NCI-H460 (cell line): Measurements from ENCODE around the gene LONRF3. TPM values are rescaled to one million over a fixed set of nuclear protein-coding genes. Genes with fewer than 3 reads are reported as not detected.
"Not testable (repeated sequence)": the region's sequence is repeated elsewhere in the genome, so short reads cannot be mapped to it uniquely, and the experiment has no call there.

Experiments
- DNase-seq: peaks from one replicate; pipeline ENCODE4 v3.0.0-alpha.2; 2016; ENCODE audit warnings: low read depth; ENCODE audit errors: extremely low read depth
- total RNA-seq: library from RNA; depleted of rRNA; stranded (reverse); fragments of >200 nt; shearing (Covaris generic); gene quantifications from 2 replicates; pipeline ENCODE4 v1.2.3, GENCODE V29; 2014

The LONRF3 gene
- total RNA-seq, 1 experiment from 2014 or later = 11.8 TPM

DNA sequence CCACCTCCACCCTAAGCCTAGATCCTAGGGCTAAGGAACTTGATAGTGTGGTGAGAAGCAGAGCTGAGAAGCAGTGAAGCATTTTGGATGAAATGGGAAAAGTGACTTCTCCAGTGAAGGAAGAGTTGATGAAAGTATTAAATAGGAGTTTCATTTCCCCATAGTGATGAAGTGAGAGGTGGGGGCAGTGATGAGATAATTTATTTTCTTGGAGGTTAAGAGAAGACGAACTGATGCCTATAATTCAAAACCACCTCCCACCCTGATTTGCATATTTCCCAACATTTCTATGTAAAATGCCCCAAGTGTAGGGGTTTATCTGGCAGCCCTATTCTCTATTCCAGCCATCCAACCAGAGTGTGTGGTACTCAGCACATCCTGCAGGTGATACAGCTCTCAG is 6.3 kb downstream of the LONRF3 start:
- DNase-seq = no peak

DNA sequence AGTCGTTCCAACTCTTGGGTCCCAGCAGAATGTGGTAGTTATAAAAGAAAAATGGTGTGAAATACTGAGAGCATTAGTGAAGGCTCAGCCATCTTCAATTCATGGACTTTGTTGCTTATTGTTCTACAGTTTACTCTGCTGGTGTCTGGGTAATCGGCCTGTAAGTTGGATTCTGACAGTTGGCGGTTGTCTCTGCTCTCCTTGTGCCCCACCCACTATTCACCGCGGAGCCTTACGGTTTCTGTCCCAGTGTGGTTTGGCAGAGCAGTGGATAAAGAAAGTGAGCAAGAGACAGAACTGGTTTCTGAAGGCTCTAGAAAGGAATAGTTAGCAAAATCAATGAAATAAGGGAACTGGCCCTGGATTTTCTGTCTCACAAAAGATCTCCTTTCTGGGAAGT is 9.1 kb downstream of the LONRF3 start:
- no peak for DNase-seq

GRCh38 chrX:118988911-118989310 is 14.5 kb downstream of the LONRF3 start:
- DNase-seq = no peak

DNA sequence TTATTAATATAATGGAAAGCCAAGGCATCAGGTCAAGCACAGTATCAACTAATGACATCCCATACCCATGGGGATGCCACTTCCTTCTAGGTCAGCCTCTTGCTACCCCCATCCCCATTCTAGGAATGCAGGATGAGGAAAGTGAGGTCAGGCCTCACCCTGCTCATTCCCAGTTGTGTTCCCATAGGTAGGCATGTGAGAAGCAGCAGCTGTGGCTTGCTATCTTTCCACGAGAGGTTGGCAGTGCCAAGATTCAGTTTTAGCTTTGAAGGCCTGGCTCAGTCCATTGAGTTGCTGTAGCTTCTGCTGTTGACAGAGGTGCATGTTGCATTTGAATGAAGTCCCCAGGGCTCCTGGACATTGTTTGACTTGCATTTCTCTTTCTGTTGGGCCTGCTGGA is 15.5 kb downstream of the LONRF3 start:
- DNase-seq = no peak

GRCh38 chrX:118990512-118991227 is 16.3 kb downstream of the LONRF3 start:
- no peak for DNase-seq

DNA sequence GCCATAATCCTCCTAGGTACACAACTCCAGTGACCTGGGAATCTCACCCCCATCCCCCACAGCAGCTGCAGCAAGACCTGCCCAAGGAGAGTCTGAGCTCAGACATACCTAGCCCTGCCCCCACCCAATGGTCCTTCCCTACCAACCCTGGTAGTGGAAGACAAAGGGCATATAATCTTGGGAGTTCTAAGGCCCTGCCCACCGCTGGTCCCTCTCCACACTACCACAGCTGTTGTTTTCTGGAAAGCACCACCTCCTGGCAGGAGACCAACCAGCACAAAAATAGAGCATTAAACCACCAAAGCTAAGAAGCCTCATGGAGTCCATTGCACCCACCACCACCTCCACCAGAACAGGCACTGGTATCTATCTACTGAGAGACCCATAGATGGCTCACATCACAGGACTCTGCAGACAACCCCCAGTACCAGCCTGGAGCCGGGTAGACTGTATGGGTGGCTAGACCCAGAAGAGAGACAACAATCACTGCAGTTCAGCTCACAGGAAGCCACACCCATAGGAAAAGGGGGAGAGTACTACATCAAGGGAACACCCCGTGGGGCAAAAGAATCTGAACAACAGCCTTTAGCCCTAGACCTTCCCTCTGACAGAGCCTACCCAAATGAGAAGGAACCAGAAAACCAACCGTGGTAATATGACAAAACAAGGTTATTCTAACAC is 18.2 kb downstream of the LONRF3 start:
- DNase-seq = not testable (repeated sequence)

DNA sequence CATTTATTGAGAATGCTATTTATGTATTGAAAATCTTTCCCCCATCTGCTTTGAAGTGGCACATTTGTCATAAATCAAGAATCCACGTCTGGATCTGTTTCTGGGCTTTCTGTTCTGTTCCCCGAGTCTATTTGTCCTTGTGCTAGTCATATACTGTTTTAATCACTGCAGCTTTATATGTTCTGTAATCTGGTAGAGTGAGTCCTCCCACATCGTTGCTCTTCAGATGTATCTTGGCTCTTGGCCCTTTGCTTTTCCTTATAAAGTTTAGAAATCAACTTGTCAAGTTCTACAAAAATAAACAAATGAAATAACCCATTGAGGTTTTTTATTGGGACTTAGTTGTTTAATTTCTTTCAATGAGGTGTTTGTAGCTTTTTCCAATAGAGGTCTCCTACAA is 29.0 kb downstream of the LONRF3 start:
- DNase-seq = no peak

- peak; percentile 43 for DNase-seq
Observed at GRCh38 chrX:119004920-119005524, 30.6 kb downstream of the LONRF3 start.

- no peak for DNase-seq
Observed at GRCh38 chrX:119007189-119007770, 32.9 kb downstream of the LONRF3 start.

DNA sequence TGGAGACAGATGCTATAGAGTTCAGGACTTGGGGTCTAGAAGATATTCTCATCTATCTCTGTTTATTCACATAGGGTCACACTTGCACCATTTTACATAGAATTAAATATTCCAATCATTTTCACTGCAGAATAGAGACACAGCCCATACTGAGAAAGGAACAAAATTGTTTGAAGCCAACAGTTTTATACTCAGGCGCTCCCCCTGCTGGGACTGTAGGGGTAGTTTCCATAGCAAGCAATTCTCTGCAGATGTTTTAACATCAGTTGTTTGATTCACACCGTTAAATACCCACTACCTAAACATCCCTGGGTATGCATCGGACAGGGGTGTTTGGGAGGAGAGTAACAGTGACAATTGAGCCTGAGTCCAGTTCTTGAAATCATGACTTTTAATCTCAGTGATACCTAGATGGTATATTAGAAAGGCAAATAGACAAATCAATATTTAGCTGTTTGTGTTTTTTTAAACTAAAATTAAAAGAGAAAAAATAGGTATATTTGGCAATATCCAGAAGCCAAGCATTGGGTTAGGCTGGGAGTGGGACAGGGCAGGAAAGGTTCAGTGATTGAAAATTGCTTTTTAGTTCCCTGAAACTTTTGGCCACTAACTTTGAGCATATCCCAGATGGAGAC is 33.8 kb downstream of the LONRF3 start:
- peak; percentile 25 for DNase-seq

DNA sequence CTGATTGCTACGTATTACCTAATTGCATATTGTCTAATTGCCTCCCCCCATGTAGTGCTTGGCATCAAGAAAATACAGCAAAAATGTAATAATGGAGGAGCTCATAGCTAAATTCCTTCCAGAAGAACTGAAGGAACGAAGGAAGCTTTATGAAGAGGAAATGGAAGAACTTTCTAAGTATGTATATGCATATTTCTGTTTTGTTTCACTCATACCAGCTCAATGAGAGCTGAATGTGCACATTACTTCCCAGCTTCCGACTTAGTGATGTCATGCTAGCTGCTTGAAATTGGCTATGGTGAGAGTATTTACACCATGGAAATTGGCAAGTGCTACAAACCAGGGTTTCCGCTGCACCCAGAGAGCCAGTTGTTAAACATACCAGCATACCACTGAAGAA is 34.7 kb downstream of the LONRF3 start:
- no peak for DNase-seq

GRCh38 chrX:119010491-119010890 is 36.1 kb downstream of the LONRF3 start:
- no peak for DNase-seq

- no peak for DNase-seq
Observed at GRCh38 chrX:119013164-119013563, 38.7 kb downstream of the LONRF3 start.

DNA sequence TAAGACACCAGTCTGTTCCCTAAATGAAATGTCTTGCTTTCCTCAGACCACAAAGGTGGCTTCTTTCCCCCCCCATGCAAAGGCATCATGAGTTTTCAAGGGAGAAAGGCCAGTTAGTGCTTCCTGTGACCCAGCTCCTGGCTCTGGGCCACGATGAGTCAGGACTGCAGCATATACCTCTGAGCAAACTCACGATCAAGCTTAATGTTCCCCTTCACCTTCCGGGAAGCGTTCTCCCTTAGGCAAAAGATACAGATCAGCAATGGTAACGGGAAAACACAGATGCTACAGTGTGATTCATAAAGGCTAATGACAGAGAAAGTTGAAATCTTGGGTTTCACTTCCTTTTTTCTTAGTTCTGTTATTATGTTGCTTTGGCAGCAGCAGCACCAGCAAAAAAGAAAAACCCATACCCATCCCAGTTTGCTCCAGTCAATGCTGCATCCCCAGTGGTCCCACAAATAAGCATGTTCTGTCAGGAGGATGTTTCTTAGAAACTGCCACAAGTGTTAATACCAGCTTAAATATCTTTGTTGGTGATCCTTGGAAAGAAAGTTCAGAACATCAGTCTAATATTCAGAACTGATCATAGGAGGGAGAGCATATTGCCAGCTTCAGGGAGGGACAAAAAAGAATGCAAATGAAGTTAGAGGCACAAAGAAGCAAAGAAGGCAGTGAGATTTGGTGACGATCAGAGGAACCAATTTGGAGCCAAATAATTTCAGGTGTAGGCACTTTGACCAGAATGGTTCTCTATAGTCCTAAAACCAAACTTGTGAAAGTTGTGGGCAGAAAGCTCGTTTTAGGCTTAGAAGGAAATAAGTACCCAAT is 41.2 kb downstream of the LONRF3 start:
- DNase-seq = peak; percentile 52

- DNase-seq = no peak
Observed at GRCh38 chrX:119017077-119017476, 42.7 kb downstream of the LONRF3 start.

DNA sequence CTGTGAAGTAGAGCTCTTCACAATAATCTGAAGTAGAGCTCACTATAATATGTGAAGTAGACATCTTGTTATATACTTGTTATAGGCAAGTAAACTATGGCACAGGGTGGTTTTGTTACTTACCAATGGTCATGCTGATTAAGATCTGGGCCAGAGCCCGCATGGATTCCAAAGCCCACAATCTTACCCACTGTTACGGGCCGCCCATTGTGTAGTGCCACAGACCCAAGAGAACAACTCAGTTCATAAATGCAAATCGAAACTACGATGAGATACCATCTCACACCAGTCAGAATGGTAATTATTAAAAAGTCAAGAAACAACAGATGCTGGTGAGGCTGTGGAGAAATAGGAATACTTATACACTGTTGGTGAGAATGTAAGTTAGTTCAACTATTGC is 51.5 kb downstream of the LONRF3 start:
- DNase-seq = no peak

DNA sequence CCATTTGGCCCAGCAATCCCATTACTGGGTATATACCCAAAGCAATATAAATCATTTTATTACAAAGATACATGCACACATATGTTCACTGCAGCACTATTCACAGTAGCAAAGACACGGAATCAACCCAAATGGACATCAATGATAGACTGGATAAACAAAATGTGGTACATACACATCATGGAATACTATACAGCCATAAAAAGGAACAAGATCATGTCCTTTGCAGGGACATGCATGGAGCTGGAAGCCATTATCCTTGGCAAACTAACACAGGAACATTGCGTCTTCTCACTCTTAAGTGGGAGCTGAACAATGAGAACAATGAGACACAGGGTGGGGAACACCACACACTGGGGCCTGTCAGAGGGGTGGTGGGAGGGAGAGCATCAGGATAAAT is 51.9 kb downstream of the LONRF3 start:
- DNase-seq = not testable (repeated sequence)

DNA sequence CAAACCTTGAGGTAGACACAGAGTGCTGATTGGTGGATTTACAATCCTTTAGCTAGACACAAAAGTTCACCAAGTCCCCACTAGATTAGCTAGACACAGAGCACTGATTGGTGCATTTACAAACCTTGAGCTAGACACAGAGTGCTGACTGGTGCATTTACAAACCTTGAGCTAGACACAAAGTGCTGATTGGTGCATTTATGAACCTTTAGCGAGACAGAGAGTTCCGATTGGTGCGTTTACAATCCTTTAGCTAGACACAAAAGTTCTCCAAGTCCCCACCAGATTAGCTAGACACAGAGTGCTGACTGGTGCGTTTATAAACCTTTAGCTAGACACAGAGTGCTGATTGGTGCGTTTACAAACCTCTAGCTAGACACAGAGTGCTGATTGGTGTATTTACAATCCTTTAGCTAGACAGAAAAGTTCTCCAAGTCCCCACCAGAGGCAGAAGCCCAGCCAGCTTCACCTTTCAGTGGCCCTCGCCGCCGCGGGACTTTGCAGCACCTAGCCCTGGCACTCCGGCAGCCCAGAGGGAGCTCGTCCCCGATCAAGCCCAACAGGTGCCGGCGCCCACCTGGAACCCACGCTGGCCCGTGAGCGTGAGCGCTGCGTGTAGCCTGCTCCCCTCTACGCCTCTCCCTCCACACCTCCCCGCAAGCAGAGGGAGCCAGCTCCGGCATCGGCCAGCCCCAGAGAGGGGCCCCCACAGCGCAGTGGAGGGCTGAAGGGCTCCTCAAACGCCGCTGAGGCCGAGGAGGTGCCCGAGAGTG is 53.7 kb downstream of the LONRF3 start:
- DNase-seq = not testable (repeated sequence)

DNA sequence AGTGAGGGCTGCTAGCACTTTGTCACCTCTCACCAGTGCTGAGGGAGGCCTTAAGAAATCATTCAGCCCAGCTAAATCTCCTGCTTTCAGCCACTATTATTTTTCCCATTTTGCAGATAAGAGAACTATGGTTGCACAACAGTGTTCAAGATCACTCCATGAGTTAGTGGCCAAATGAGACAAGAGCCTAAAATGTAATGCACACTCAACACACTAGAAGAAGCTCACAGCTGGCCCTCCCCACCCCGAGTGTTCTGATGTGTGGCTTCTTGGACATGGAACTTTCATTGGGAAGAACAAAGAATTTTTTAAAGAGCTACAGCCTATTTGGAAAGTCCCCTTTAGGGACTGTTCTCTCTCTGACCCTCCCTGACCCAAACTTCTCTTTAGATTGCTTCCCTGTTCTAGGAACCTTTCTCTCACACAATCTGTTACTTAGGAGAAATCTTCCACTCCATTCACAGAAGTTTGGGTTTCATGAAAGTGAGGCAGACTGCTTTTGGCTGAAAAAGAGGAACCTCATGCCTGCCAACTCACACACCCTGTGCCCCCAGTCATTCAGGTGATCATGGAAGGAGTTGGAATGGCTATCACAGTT is 54.4 kb downstream of the LONRF3 start:
- no peak for DNase-seq
